GM18508 (cell line): ENCODE results near the gene RHOF.
"Not testable (repeated sequence)": the region's sequence is repeated elsewhere in the genome, so short reads cannot be mapped to it uniquely, and the experiment has no call there.

ENCODE experiments used
- ATAC-seq: cut with Tn5 transposase; IDR thresholded peaks from one replicate; pipeline ENCODE4 v1.9.1; 2021; ENCODE audit warnings: moderate number of reproducible peaks; ENCODE audit not compliant: insufficient read depth, unreplicated experiment

Gene RHOF

DNA sequence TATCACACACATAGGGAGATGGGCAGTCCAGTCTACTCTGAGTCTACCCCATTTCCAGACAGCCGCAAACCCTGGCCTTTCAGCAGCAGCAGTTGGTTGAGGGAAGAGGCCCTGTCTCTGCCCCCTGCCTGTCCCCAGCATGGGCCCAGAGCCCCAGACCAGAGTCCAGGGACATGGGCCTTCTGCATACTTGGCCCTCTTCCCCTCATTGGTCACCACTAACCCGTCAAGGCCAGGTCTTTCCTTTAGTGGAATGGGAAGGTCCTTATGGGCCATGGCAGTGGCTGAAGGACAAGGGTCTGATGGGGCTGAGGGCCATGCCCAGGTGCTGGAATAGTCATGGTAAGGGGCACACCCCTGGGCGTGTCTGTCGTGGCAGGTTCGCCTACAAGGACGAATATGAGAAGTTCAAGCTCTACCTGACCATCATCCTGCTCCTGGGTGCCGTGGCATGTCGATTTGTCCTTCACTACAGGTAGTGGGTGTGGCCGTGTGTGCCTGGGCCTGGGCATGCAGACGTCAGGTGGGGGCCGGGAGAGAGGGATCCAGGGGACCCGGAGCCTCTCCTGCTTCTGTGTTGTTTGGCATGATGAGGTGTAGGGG lies 41.6 kb downstream of the RHOF start:
- ATAC-seq, result no peak

DNA sequence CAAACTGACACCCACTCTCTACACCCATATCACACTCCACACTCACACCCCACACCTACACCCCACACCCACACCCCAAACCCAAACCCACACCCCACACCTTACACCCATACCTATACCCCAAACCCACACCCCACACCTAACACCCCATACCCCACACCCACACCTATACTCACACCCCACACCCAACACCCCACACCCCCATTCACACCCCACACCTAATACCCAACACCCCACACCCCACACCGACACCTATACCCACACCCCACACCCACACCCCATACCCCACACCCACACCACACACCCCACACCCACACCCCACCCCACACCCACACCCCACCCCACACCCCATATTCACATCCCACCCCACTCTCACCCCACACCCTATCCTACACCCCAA lies 42.5 kb downstream of the RHOF start:
- ATAC-seq, result no peak

DNA sequence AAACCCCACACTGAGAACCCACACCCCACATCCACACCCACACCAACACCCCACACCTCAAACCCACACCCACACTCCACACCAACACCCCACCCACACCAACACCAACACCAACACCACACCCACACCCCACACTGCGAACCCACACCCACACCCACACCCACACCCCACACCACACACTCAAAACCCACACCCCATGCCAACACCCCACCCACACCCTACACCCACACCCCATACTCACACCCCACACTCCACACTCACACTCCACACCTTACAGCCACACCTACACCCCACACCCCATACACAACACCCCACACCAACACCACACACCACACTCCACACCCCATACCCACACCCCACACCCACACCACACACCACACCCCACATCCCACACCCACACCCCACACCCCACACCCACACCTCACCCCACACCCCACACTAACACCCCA lies 43.0 kb downstream of the RHOF start:
- ATAC-seq, result no peak

DNA sequence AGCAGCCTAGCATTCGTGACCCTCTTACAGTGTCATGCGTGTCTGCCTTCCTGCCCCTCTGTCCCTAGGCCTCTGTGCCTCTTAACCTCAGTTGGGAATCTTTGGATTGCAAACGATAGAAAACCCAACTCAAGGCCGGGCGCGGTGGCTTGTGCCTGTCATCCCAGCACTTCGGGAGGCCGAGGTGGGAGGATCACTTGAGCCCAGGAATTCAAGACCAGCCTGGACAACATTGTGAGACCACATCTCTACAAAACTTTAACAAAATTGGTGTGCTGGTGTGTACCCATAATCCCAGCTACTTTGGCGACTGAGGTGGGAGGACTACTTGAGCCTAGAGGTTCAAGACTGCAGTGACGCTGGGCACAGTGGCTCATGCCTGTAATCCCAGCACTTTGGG lies 44.2 kb downstream of the RHOF start:
- ATAC-seq, result no peak

DNA sequence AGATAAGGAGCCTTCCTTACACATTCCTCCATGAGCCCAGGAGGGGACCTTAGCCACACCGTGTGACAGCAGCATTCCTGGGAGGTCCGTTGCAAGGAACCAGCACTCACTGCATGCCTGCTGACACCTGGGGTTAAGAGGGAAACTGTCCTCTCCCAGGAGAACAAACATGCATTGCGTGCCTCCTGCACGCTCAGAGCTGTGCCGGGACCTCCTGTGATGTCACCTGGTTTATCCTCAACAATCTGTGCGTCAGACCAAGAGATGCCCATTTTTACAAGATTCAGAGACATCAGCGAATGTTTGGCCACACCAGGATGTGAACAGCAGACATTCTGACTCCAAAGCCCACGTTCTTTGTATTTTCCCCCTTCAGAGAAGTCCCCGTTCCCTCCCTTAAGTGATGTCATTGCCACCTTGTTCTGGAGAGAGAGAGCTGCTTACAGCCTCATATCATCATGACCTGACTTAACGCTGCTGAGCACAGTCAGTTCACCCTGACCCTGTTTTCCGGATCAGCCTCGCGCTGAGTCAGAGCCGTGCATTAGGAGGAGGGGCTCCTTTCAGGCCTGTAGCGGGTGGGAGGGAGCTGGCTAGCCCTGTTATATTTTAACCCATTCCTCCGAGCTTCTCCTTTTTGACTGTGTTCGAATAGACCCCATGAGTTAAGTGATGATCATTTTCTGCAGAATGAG lies 44.8 kb downstream of the RHOF start:
- ATAC-seq, result no peak

DNA sequence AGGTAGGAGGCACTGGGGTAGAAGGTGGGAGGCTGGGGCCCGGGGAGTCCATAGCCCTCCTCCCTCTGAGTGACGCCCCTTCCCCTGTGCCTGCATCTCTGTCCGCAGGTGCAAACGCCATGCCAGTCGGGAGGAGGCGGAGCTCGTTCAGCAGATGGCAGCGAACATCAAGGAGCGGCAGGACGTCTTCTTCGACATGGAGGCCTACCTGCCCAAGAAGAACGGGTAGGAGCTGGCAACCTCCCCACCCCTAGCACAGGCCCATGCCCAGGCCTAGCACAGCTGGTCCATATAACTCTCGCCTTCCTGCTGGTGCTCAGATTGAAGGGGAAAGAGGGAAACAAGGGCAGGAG lies 45.3 kb downstream of the RHOF start:
- ATAC-seq, result no peak

DNA sequence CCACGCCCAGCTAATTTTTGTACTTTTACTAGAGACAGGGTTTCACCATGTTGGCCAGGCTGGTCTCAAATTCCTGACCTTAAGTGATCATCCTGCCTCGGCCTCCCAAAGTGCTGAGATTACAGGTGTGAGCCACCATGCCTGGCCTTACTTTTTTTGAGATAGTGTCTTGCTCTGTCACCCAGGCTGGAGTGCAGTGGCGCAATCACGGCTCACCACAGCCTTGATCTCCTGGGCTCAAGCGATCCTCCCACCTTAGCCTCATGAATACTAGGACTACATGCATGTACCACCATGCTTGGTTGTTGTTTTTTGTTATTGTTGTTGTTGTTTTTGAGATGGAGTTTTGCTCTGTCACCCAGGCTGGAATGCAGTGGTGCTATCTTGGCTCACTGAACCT lies 47.9 kb downstream of the RHOF start:
- ATAC-seq, result not testable (repeated sequence)

DNA sequence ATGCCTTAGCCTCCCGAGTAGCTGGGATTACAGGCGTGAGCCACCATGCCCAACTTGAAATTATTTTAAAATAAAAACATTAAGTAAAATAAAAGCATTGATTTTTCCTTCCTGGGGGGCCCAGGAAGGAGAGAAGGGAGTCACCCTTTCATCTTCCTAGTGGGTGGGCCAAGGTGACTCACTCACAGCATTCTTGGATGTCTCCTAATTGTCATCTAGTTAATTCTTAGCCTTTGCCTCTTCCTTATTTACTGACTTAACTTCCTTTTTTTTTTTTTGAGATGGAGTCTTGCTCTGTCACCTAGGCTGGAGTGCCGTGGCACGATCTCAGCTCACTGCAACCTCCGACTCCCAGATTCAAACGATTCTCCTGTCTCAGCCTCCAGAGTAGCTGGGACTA lies 51.7 kb downstream of the RHOF start:
- no peak for ATAC-seq

DNA sequence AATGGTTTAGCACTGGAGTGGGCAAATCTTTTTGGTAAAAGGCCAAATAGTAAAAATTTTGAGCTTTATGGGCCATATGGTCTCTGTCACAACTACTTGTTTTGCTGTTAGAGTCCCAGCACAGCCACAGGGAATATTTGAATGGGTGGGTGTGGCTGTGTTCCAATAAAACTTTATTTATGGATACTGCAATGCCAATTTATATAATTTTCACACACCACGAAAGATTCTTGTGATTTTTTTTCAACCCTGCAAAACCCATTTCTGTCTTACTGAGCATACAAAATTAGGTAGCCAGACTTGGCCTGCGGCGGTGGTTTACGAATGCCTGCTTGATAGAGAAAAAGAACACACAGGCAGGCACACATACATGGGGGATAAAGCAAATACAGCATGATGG lies 52.6 kb downstream of the RHOF start:
- ATAC-seq, result no peak

DNA sequence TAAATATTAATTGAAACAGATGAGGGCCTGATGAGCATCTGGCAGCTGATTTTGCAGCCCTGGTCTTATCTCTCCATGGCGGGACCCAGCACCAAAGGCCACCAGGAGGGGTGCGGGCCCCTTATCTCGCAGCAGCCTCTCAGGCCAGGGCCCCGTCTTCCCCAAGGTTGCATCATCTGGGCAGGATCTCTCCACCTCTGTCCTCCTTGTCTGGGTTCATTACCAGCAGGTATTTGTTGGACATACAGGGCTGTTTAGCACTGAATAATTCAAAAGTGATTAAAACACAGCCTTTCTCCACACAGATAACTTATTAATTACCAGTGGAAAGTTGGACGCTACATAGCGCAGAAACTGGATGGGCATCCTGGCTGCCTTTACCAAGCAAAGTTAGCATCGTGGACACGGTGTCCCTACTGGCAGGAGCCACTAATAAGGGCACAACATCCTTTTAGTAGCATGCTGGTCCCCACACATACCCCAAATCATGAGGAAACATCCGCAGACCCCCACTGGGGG lies 55.1 kb downstream of the RHOF start:
- no peak for ATAC-seq

DNA sequence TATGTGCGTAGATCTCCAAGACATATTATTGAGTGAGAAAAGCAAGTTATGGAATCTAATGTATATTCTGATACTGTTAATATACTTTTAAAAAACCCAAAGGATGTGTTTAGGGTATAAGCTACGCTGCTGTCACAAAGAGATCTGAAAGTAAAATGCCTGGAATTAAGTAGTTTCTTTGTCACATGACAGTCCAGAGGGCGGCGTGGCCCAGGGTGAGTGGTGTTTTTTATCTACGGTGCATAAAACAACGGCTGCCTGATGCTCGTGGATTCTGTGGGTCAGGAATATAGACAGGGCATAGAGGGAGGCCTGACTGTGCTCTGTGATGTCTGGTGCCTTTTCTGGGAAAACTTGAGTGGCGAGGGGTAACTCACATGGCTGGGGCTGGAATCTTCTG lies 59.6 kb downstream of the RHOF start:
- no peak for ATAC-seq

DNA sequence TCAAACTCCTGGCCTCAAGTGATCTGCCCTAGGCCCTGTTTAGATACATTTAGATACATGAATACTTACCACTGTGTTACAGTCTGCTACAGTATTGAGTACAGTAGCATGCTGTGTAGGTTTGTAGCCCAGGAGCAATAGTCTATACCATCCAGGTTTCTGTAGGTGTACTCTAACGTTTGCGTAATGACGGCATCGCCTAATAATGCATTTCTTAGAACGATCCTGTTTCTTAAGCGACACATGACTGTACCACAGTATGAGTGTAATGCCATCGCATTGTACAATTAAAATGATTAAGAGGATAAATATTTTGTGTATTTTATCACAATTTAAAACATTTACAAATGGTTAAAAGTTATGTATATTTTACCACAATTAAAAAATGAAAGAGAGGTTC lies 62.0 kb downstream of the RHOF start:
- no peak for ATAC-seq

DNA sequence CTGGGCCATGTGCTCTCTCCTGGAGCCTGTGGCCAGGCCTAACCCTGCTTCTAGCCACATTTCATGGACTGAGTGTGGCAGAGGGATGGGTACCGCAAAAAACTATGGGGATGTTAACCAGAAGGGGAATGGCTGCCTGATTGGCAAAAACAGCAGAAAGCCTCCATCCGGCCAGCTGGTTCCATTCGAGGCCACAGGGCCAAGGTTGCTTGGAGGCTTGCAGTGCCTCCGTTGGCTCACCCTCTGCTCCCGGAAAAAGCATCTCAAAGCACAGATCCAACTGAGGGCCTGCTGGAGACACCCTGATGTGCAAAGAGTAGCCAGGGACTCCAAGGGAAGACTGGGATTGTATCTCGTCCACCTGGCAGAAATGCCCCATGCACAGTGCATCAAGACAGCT lies 64.5 kb downstream of the RHOF start:
- ATAC-seq, result no peak
